BE2C (cell line): ENCODE measurements around the gene LAMA2.

ENCODE experiments used
- DNase-seq: peaks from one replicate; pipeline ENCODE4 v3.0.0-alpha.2; 2020
- H3K27me3 ChIP-seq: fragments of 250-450 bp; sonication (Bioruptor Pico); 2 replicates; pipeline ENCODE4 v1.5.1; 2020; ENCODE audit warnings: mild to moderate bottlenecking
- H3K36me3 ChIP-seq: fragments of 250-450 bp; sonication (Bioruptor Pico); 2 replicates; pipeline ENCODE4 v1.5.1; 2020; ENCODE audit warnings: mild to moderate bottlenecking
- H3K4me1 ChIP-seq: fragments of 250-450 bp; sonication (Bioruptor Pico); 2 replicates; pipeline ENCODE4 v1.5.1; 2020
- H3K4me3 ChIP-seq: 2 replicates; pipeline ENCODE4 v1.5.1; 2011; ENCODE audit warnings: low read depth, low read length
- H3K9me3 ChIP-seq: fragments of 250-450 bp; sonication (Bioruptor Pico); 2 replicates; pipeline ENCODE4 v1.5.1; 2020
- CTCF ChIP-seq: IDR thresholded peaks from 2 replicates; pipeline ENCODE4 v1.5.1; 2012; ENCODE audit warnings: mild to moderate bottlenecking, low read depth, low read length

The LAMA2 gene

GRCh38 chr6:129032602-129033001, 149.7 kb downstream of the LAMA2 start:
- no peak for DNase-seq
- Histone ChIP-seq H3K4me3 (no peak overlapping the region), H3K36me3 (no peaks in the 10 kb centered on the region), H3K4me1 (no peaks in the 10 kb centered on the region), H3K27me3 (no peaks in the 10 kb centered on the region), H3K9me3 (no peaks in the 10 kb centered on the region)
- TF ChIP-seq CTCF: no peak

DNA sequence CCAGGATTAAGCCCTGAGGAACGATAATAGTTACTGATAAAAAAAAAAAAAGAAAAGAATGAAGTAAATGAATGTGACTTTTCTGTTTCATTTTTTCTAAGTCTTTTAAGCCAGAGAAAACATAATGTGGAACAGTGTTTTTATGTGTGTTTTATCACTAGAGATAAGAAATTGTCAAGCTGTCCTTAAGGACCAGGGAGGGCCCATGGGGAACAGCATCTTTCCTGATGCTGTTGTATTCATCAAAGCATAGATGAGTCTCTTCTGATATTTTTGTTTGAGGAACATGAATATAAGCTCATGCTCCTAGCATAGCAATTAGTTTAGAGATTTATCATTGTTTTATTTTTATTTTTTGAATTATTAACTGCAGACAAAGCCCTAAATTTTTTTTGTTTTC, 150.2 kb downstream of the LAMA2 start:
- Histone ChIP-seq H3K36me3 (no peaks in the 10 kb centered on the region), H3K4me1 (no peaks in the 10 kb centered on the region), H3K9me3 (no peaks in the 10 kb centered on the region), H3K4me3 (no peak overlapping the region), H3K27me3 (no peaks in the 10 kb centered on the region)
- no peak for DNase-seq
- no peak for TF ChIP-seq CTCF

DNA sequence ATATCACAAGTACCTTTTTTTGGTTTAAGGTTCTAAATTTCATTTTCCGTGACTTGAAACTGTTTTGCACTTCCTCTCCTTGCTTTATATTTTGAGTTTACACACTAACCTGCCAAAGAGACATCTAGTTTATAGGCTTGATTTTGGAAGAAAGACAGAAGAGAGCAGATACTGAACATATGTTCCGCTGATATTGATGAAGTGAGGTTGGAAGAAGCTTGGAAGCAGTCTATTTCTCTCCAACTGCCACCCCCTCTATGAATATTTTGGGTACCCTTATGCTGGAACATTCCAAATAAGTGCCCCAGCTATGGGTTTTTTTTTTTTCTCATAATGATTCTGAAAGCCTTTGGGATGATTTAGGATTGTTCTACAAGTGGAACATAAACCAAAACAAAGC, 150.6 kb downstream of the LAMA2 start:
- H3K36me3 ChIP-seq: no peaks in the 10 kb centered on the region
- TF ChIP-seq CTCF: no peak
- no peaks in the 10 kb centered on the region for H3K4me1 ChIP-seq
- DNase-seq: no peak
- H3K4me3 ChIP-seq: no peak overlapping the region
- no peaks in the 10 kb centered on the region for H3K9me3 ChIP-seq
- H3K27me3 ChIP-seq: no peaks in the 10 kb centered on the region

DNA sequence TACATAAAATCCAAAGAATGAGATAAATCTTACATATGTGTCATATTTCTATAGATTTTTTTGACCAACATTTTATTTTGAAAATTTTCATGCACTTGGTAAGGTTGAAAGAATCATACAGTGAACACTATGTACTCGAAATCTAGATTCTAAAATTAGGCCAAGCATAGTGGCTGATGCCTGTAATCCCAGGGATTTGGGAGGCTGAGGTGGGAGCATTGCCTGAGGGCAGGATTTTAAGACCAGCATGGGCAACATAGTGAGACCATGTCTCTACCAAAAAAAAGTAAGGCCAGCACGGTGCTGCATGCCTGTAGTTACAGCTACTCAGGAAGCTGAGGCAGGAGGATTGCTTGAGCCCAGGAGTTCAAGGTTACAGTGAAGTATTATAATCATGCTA, 158.6 kb downstream of the LAMA2 start:
- TF ChIP-seq CTCF: no peak
- no peaks in the 10 kb centered on the region for H3K4me1 ChIP-seq
- no peak for DNase-seq
- H3K9me3 ChIP-seq: no peaks in the 10 kb centered on the region
- no peaks in the 10 kb centered on the region for H3K27me3 ChIP-seq
- no peaks in the 10 kb centered on the region for H3K36me3 ChIP-seq
- no peak overlapping the region for H3K4me3 ChIP-seq

GRCh38 chr6:129046526-129046925, 163.6 kb downstream of the LAMA2 start:
- Histone ChIP-seq H3K4me3 (no peak overlapping the region), H3K9me3 (no peaks in the 10 kb centered on the region), H3K4me1 (no peaks in the 10 kb centered on the region), H3K27me3 (no peaks in the 10 kb centered on the region), H3K36me3 (no peaks in the 10 kb centered on the region)
- TF ChIP-seq CTCF: no peak
- DNase-seq: no peak

GRCh38 chr6:129047834-129048233, 164.9 kb downstream of the LAMA2 start:
- no peaks in the 10 kb centered on the region for H3K27me3 ChIP-seq
- H3K36me3 ChIP-seq: no peaks in the 10 kb centered on the region
- no peaks in the 10 kb centered on the region for H3K9me3 ChIP-seq
- H3K4me3 ChIP-seq: no peak overlapping the region
- no peak for DNase-seq
- no peaks in the 10 kb centered on the region for H3K4me1 ChIP-seq
- TF ChIP-seq CTCF: no peak
